Measurements from ENCODE around the gene TKTL1. TPM values are rescaled to one million over a fixed set of nuclear protein-coding genes. Genes with fewer than 3 reads are reported as not detected.

The TKTL1 gene
- total RNA-seq, 1 donor from 2014 or later, result not detected

DNA sequence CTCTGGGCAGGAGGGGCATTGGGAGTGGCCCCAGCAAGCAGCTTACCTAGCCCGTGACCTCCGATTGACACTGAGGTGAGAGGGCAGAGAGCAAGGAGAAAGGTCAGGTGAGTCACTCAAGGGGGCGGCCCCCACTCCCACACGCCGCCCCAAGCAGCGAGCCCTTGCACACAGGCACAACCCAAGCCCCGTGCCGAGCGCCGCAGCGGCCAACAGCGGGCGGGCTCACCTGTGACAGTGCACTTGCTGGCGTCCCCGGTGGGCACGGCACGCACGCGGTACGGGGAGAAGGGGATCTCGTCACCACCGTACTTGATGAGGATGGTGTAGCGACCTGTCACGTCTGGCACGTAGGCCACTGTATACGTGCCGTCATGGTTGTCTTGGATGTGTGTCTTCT, 61.6 kb downstream of the TKTL1 start:
- H3K4me2 ChIP-seq, result no peak overlapping the region
- no peak overlapping the region for H2AFZ ChIP-seq (replicated peaks)
- H3K27me3 ChIP-seq, result no peaks in the 10 kb centered on the region
- H3K79me2 ChIP-seq (ENCODE audit: low read depth), result no peaks in the 10 kb centered on the region
- H3K4me1 ChIP-seq, result no peaks in the 10 kb centered on the region
- H3K4me1 Mint-ChIP-seq, result no peaks in the 10 kb centered on the region
- no peaks in the 10 kb centered on the region for H3K36me3 ChIP-seq
- H3F3A ChIP-seq (ENCODE audit: low read depth), result no peaks in the 10 kb centered on the region
- peaks cover 2% of the 10 kb centered on the region for H3K36me3 Mint-ChIP-seq
- H3K4me3 ChIP-seq, result no peak overlapping the region
- H3K4me3 Mint-ChIP-seq, result no peak overlapping the region
- peaks cover 4% of the 10 kb centered on the region for H3K27me3 Mint-ChIP-seq (ENCODE audit: insufficient read depth, low read depth)
- TF ChIP-seq EZH2phosphoT487 (IDR thresholded peaks at IDR 0.05), result no peak
- no peak for TF ChIP-seq EZH2 (IDR thresholded peaks at IDR 0.05)
- TF ChIP-seq, protein P1, sequence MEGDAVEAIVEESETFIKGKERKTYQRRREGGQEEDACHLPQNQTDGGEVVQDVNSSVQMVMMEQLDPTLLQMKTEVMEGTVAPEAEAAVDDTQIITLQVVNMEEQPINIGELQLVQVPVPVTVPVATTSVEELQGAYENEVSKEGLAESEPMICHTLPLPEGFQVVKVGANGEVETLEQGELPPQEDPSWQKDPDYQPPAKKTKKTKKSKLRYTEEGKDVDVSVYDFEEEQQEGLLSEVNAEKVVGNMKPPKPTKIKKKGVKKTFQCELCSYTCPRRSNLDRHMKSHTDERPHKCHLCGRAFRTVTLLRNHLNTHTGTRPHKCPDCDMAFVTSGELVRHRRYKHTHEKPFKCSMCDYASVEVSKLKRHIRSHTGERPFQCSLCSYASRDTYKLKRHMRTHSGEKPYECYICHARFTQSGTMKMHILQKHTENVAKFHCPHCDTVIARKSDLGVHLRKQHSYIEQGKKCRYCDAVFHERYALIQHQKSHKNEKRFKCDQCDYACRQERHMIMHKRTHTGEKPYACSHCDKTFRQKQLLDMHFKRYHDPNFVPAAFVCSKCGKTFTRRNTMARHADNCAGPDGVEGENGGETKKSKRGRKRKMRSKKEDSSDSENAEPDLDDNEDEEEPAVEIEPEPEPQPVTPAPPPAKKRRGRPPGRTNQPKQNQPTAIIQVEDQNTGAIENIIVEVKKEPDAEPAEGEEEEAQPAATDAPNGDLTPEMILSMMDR (IDR thresholded peaks at IDR 0.05), result no peak
- no peak for DNase-seq (ENCODE audit: low spot score)
- no peak overlapping the region for H3K27ac ChIP-seq
- no peaks in the 10 kb centered on the region for H3K9me3 ChIP-seq (ENCODE audit: low read depth)
- peaks cover 12% of the 10 kb centered on the region for H3K9me3 Mint-ChIP-seq
- peaks cover 46% of the 10 kb centered on the region for H4K20me1 ChIP-seq (ENCODE audit: low read depth)
- no peak overlapping the region for H3K27ac Mint-ChIP-seq
- no peak overlapping the region for H3K9ac ChIP-seq

DNA sequence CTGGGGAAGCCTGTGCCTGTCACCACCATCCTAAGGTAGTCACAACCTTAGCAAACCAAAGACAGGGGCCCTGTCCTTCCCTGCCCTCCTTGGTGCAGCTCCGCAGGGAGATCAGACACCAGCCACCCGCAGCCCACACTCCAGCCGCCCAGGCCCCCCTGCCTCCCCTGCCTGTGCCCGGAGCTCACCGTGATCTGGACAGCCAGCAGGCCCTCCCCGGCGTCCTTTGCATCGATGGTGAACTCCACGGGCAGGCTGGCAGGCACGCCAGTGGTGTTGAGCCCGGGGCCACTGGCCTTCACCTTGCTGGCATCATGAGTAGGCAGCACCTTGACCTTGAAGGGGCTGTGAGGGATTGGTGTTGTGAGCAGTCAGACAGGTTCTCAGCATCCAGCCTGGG, 62.4 kb downstream of the TKTL1 start:
- H4K20me1 ChIP-seq (ENCODE audit: low read depth), result peaks cover 51% of the 10 kb centered on the region
- no peak overlapping the region for H3K9ac ChIP-seq
- peaks cover 6% of the 10 kb centered on the region for H3K36me3 Mint-ChIP-seq
- H3K27me3 Mint-ChIP-seq (ENCODE audit: insufficient read depth, low read depth), result peaks cover 6% of the 10 kb centered on the region
- H3K9me3 ChIP-seq (ENCODE audit: low read depth), result no peaks in the 10 kb centered on the region
- H3K9me3 Mint-ChIP-seq, result peaks cover 12% of the 10 kb centered on the region
- H3K4me1 ChIP-seq, result no peaks in the 10 kb centered on the region
- H3K36me3 ChIP-seq, result no peaks in the 10 kb centered on the region
- no peak overlapping the region for H3K4me3 ChIP-seq
- no peak overlapping the region for H3K4me2 ChIP-seq
- no peak overlapping the region for H2AFZ ChIP-seq (replicated peaks)
- no peaks in the 10 kb centered on the region for H3F3A ChIP-seq (ENCODE audit: low read depth)
- H3K4me3 Mint-ChIP-seq, result no peak overlapping the region
- no peaks in the 10 kb centered on the region for H3K79me2 ChIP-seq (ENCODE audit: low read depth)
- no peak overlapping the region for H3K27ac ChIP-seq
- H3K27ac Mint-ChIP-seq, result no peak overlapping the region
- no peaks in the 10 kb centered on the region for H3K27me3 ChIP-seq
- H3K4me1 Mint-ChIP-seq, result no peaks in the 10 kb centered on the region
- DNase-seq (ENCODE audit: low spot score), result no peak
- TF ChIP-seq, protein P1 (IDR thresholded peaks at IDR 0.05), result no peak
- TF ChIP-seq EZH2 (IDR thresholded peaks at IDR 0.05), result no peak
- TF ChIP-seq EZH2phosphoT487 (IDR thresholded peaks at IDR 0.05), result no peak

DNA sequence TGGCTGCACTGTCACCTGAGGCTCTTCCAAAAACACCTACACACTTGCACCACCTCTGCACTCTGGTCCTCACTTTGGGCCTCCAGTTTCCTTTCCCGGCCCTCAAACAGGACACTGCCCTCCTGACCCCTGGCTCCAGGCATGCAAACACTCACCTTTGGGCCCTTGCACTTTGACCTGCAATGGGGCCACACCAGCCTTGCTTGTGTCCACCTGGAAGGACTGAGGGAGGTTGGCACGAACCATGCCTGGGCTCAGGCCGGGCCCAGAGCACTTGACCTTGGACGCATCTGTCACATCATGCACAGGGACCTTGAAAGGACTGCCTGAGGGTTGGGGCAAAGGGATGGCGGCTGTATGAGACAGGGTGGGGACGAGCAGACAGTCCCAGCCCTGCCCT, 63.2 kb downstream of the TKTL1 start:
- Histone ChIP-seq H3K79me2 (ENCODE audit: low read depth) (no peaks in the 10 kb centered on the region), H2AFZ (replicated peaks) (no peak overlapping the region), H3K4me2 (no peak overlapping the region), H4K20me1 (ENCODE audit: low read depth) (peaks cover 50% of the 10 kb centered on the region), H3K4me3 (no peak overlapping the region), H3K4me1 (no peaks in the 10 kb centered on the region), H3K36me3 (no peaks in the 10 kb centered on the region), H3K27ac (no peak overlapping the region), H3K9ac (no peak overlapping the region), H3K27me3 (no peaks in the 10 kb centered on the region), H3K9me3 (ENCODE audit: low read depth) (no peaks in the 10 kb centered on the region), H3F3A (ENCODE audit: low read depth) (no peaks in the 10 kb centered on the region)
- no peak overlapping the region for H3K27ac Mint-ChIP-seq
- H3K36me3 Mint-ChIP-seq, result peaks cover 8% of the 10 kb centered on the region
- no peak for DNase-seq (ENCODE audit: low spot score)
- H3K27me3 Mint-ChIP-seq (ENCODE audit: insufficient read depth, low read depth), result peaks cover 6% of the 10 kb centered on the region
- no peaks in the 10 kb centered on the region for H3K4me1 Mint-ChIP-seq
- TF ChIP-seq EZH2 (IDR thresholded peaks at IDR 0.05), result no peak
- TF ChIP-seq, protein P1 (IDR thresholded peaks at IDR 0.05), result no peak
- no peak for TF ChIP-seq EZH2phosphoT487 (IDR thresholded peaks at IDR 0.05)
- H3K9me3 Mint-ChIP-seq, result peaks cover 14% of the 10 kb centered on the region
- H3K4me3 Mint-ChIP-seq, result no peak overlapping the region

All from neural progenitor cell (in vitro differentiated cells).